GM23338 (cell line): ENCODE measurements around the gene ARID4A. TPM values are rescaled to one million over a fixed set of nuclear protein-coding genes. Genes with fewer than 3 reads are reported as not detected.

Experiments used
- ATAC-seq: fragments of 200-7000 bp; cut with Tn5 transposase; 3 replicates; pipeline ENCODE4 v1.9.1; 2020
- DNase-seq: peaks from one replicate; pipeline ENCODE4 v3.0.0-alpha.2; 2015; ENCODE audit warnings: low spot score
- H2AFZ ChIP-seq: fragments of 200-600 bp; sonication (generic); 2 replicates; pipeline ENCODE4 v1.8.0; 2016; ENCODE audit warnings: antibody characterized with exemption, mild to moderate bottlenecking, moderate library complexity
- H3F3A ChIP-seq: fragments of 200-600 bp; sonication (generic); replicated peaks from 2 replicates; pipeline ENCODE4 v1.8.0; 2017; ENCODE audit warnings: antibody characterized with exemption, mixed run types, low read depth
- H3K27ac ChIP-seq: fragments of 200-600 bp; sonication (generic); 2 replicates; pipeline ENCODE4 v1.6.1; 2016; ENCODE audit warnings: low read depth
- H3K27me3 ChIP-seq: fragments of 200-600 bp; sonication (generic); 2 replicates; pipeline ENCODE4 v1.8.0; 2016; ENCODE audit warnings: mild to moderate bottlenecking, mixed run types, moderate library complexity; ENCODE audit not compliant: insufficient read depth
- H3K36me3 ChIP-seq: fragments of 200-600 bp; sonication (generic); 2 replicates; pipeline ENCODE4 v1.8.0; 2016; ENCODE audit warnings: mild to moderate bottlenecking; ENCODE audit not compliant: insufficient read depth
- H3K4me1 ChIP-seq: fragments of 200-600 bp; sonication (generic); 2 replicates; pipeline ENCODE4 v1.8.0; 2016; ENCODE audit warnings: mild to moderate bottlenecking, moderate library complexity; ENCODE audit not compliant: insufficient read depth
- H3K4me2 ChIP-seq: fragments of 200-600 bp; sonication (generic); 2 replicates; pipeline ENCODE4 v1.7.1; 2017; ENCODE audit warnings: mixed run types
- H3K4me3 ChIP-seq: fragments of 200-600 bp; sonication (generic); 2 replicates; pipeline ENCODE4 v1.6.1; 2016; ENCODE audit warnings: mixed run types
- H3K79me2 ChIP-seq: fragments of 200-600 bp; sonication (generic); replicated peaks from 2 replicates; pipeline ENCODE4 v1.8.0; 2017; ENCODE audit warnings: mild to moderate bottlenecking; ENCODE audit not compliant: insufficient read depth
- H3K9me2 ChIP-seq: fragments of 200-600 bp; sonication (generic); 2 replicates; pipeline ENCODE4 v1.8.0; 2017; ENCODE audit not compliant: insufficient read depth
- H4K20me1 ChIP-seq: fragments of 200-600 bp; sonication (generic); replicated peaks from 2 replicates; pipeline ENCODE4 v1.8.0; 2017; ENCODE audit warnings: mild to moderate bottlenecking; ENCODE audit not compliant: insufficient read depth
- H3K27ac Mint-ChIP-seq: 2 replicates; pipeline ENCODE4 v1.8.0; 2020; ENCODE audit warnings: inconsistent platforms, mild to moderate bottlenecking, moderate library complexity, mixed read lengths
- H3K27me3 Mint-ChIP-seq: 3 replicates; pipeline ENCODE4 v1.8.0; 2022; ENCODE audit warnings: low read depth, mild to moderate bottlenecking, moderate library complexity, mixed read lengths, inconsistent platforms; ENCODE audit not compliant: insufficient read depth, poor library complexity
- H3K36me3 Mint-ChIP-seq: 3 replicates; pipeline ENCODE4 v1.8.0; 2021; ENCODE audit warnings: low read depth, mild to moderate bottlenecking, inconsistent platforms, moderate library complexity, mixed read lengths
- H3K4me1 Mint-ChIP-seq: 3 replicates; pipeline ENCODE4 v1.8.0; 2020; ENCODE audit warnings: mild to moderate bottlenecking, inconsistent platforms, mixed read lengths
- H3K4me3 Mint-ChIP-seq: 3 replicates; pipeline ENCODE4 v1.8.0; 2021; ENCODE audit warnings: moderate library complexity, mild to moderate bottlenecking, inconsistent platforms, mixed read lengths
- H3K9me3 Mint-ChIP-seq: 3 replicates; pipeline ENCODE4 v1.8.0; 2020; ENCODE audit warnings: moderate library complexity, mild to moderate bottlenecking, inconsistent platforms, mixed read lengths
- CREB1 ChIP-seq: fragments of 250-450 bp; sonication (Bioruptor Pico); IDR thresholded peaks from 2 replicates; pipeline ENCODE4 v1.5.0; 2020; ENCODE audit warnings: low read depth, mild to moderate bottlenecking, moderate library complexity
- JUNB ChIP-seq: IDR thresholded peaks from one replicate; pipeline ENCODE4 v1.6.1; 2016; ENCODE audit warnings: antibody characterized with exemption; ENCODE audit not compliant: unreplicated experiment
- POLR2AphosphoS5 ChIP-seq: IDR thresholded peaks from 2 replicates; pipeline ENCODE4 v1.6.1; 2016; ENCODE audit warnings: antibody characterized with exemption, low read depth
- REST ChIP-seq: IDR thresholded peaks from one replicate; pipeline ENCODE4 v1.6.1; 2018; ENCODE audit warnings: antibody characterized with exemption; ENCODE audit not compliant: unreplicated experiment
- STAT1 ChIP-seq: IDR thresholded peaks from one replicate; pipeline ENCODE4 v1.6.1; 2016; ENCODE audit warnings: antibody characterized with exemption; ENCODE audit not compliant: unreplicated experiment
- ZNF462 ChIP-seq: fragments of 250-450 bp; sonication (Bioruptor Pico); IDR thresholded peaks from 2 replicates; pipeline ENCODE4 v1.5.0; 2020; ENCODE audit warnings: mild to moderate bottlenecking, moderate library complexity
- polyA plus RNA-seq: library from polyadenylated mRNA; unstranded; fragments of >200 nt; fragmentation: Nextera tagmentation; extraction: Ambion mirVana; gene quantifications from 2 replicates; pipeline ENCODE4 v1.2.1, GENCODE V29; 2016
- total RNA-seq: library from RNA; depleted of rRNA; stranded (reverse); fragments of >200 nt; shearing (Covaris generic); gene quantifications from 2 replicates; pipeline ENCODE4 v1.2.3, GENCODE V29; 2014

ARID4A gene
- total and polyA plus RNA-seq, 2 experiments from 2014 or later = 9.1 to 25.4 TPM

- peaks cover 6% of the 10 kb centered on the region; the same call in 2 of the 3 replicates for H3K4me1 Mint-ChIP-seq
- H3K79me2 ChIP-seq = peaks cover 73% of the 10 kb centered on the region
Measured at GRCh38 chr14:58296726-58297125, 1.6 kb upstream of the ARID4A start.

More at GRCh38 chr14:58296726-58297125, 1.6 kb upstream of the ARID4A start:
- TF ChIP-seq CREB1 (CRISPR knock-in tag) (no peak), POLR2AphosphoS5 (no peak), STAT1 (no peak), ZNF462 (CRISPR knock-in tag) (no peak), JUNB (no peak), REST (no peak)
- H3K27me3 Mint-ChIP-seq = no peaks in the 10 kb centered on the region
- peaks cover 8% of the 10 kb centered on the region for H4K20me1 ChIP-seq
- peaks cover 38% of the 10 kb centered on the region for H3K36me3 Mint-ChIP-seq
- H3K9me2 ChIP-seq = no peaks in the 10 kb centered on the region
- H3F3A ChIP-seq = 0 out of 2 replicates have a peak, but pooled peaks cover 5% of the 10 kb centered on the region
- no peak overlapping the region for H3K27ac ChIP-seq
- H3K4me3 Mint-ChIP-seq = no peak overlapping the region
- no peak overlapping the region for H2AFZ ChIP-seq
- no peak for ATAC-seq
- H3K27me3 ChIP-seq = no peaks in the 10 kb centered on the region
- no peak for DNase-seq
- no peak overlapping the region for H3K27ac Mint-ChIP-seq
- H3K4me3 ChIP-seq = peak overlapping the region; percentile 84
- H3K36me3 ChIP-seq = peaks cover 6% of the 10 kb centered on the region; the same call in 1 of the 2 replicates
- H3K4me2 ChIP-seq = peak overlapping the region; percentile 92
- peaks cover 13% of the 10 kb centered on the region for H3K4me1 ChIP-seq
- H3K9me3 Mint-ChIP-seq = no peaks in the 10 kb centered on the region
